Subcutaneous abdominal adipose tissue (tissue), 5 donors: Measurements from ENCODE around the gene COA1.
"Not testable (repeated sequence)": the region's sequence is repeated elsewhere in the genome, so short reads cannot be mapped to it uniquely, and the experiment has no call there.

Experiments used
- H3K27ac ChIP-seq: one replicate; pipeline ENCODE4 v1.7.0; 2013; ENCODE audit warnings: low read depth, mild to moderate bottlenecking, inconsistent platforms, low read length, moderate library complexity
- H3K27me3 ChIP-seq, 5 donors: one replicate each; pipeline ENCODE4 v1.7.0; 2013; ENCODE audit warnings: low read length in 5 of 5, inconsistent platforms in 1 of 5; ENCODE audit not compliant: control insufficient read depth in 5 of 5, insufficient read depth in 4 of 5
- H3K36me3 ChIP-seq, 5 donors: one replicate each; pipeline ENCODE4 v1.7.0; 2013; ENCODE audit warnings: low read length in 5 of 5; ENCODE audit not compliant: control insufficient read depth in 5 of 5, insufficient read depth in 5 of 5
- H3K4me1 ChIP-seq, 5 donors: one replicate each; pipeline ENCODE4 v1.7.0; 2013; ENCODE audit warnings: low read length in 5 of 5, mild to moderate bottlenecking in 3 of 5, moderate library complexity in 1 of 5; ENCODE audit not compliant: control insufficient read depth in 5 of 5, insufficient read depth in 5 of 5
- H3K4me3 ChIP-seq, 5 donors: one replicate each; pipeline ENCODE4 v1.7.0; 2013; ENCODE audit warnings: low read length in 5 of 5, low read depth in 1 of 5
- H3K9ac ChIP-seq, 5 donors: one replicate each; pipeline ENCODE4 v1.7.0; 2013; ENCODE audit warnings: low read length in 5 of 5, mild to moderate bottlenecking in 4 of 5, moderate library complexity in 3 of 5
- H3K9me3 ChIP-seq, 5 donors: one replicate each; pipeline ENCODE4 v1.7.0; 2013; ENCODE audit warnings: low read length in 5 of 5; ENCODE audit not compliant: control insufficient read depth in 5 of 5
- donor health status: healthy.
- donor health status: healthy.
- donor health status: healthy.
- donor health status: healthy.
- donor health status: healthy.

Gene COA1

DNA sequence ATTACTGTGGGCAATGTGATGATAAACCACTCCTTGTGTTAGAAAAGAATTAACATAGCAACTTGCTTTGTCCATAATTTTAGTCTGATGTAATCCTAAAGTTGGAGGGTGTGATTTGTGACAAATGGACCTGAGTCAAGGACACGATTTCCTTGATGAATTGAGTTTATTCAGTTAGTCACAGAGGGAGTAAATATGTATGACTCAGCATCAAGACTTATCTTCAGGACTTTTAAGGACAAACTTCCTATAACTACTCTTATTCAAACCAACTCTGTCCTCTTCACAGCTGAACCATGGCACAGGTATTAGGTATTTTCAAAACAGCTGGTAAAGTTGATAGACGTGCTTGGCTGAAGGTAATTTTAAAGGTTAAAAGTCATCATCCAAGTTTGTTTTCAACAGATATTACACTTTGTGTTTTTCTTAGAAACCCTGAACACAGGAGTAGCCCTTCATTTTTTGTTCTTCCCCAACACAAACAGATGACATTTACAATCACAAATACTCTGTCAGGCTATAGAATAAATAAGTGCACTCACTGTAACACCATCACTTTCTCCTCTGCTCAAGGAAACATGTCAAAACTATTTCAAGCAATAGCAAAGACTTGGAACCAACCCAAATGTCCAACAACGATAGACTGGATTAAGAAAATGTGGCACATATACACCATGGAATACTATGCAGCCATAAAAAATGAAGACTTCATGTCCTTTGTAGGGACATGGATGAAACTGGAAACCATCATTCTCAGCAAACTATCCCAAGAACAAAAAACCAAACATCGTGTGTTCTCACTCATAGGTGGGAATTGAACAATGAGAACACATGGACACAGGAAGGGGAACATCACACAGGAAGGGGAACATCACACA, 54.5 kb downstream of the COA1 start:
- peaks cover 0 to 4% (median 2%) of the 10 kb centered on the region in 5 donors for H3K4me1 ChIP-seq
- no peaks in the 10 kb centered on the region for H3K27me3 ChIP-seq

DNA sequence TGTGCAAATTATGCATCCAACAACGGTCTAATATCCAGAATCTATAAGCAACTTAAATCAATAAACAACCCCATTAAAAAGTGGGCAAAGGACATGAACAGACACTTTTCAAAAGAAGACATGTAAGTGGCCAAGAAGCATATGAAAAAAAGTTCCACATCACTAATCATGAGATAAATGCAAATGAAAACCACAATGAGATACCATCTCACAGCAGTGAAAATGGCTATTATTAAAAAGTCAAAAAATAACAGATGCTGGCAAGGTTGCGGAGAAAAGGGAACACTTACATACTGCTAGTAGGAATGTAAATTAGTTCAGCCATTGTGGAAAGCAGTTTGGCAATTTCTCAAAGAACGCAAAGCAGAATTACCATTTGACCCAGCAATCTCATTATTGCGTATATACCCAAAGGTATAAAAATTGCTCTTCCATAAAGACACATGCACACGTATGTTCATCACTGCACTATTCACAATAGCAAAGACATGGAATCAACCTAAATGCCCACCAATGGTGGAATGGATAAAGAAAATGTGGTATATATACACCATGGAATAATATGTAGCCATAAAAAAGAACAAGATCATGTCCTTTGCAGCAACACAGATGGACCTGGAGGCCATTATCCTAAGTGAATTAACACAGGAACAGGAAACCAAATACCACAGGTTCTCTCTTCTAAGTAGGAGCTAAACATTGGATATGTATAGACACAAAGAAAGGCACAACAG, 55.9 kb downstream of the COA1 start:
- not testable (repeated sequence) for H3K4me1 ChIP-seq, H3K27me3 ChIP-seq, H3K4me3 ChIP-seq, H3K9me3 ChIP-seq, H3K9ac ChIP-seq, H3K36me3 ChIP-seq, H3K27ac ChIP-seq

More for the DNA sequence above, 54.5 kb downstream of the COA1 start:
- Histone ChIP-seq H3K36me3 (no peaks in the 10 kb centered on the region), H3K4me3 (no peak overlapping the region), H3K9ac (no peak overlapping the region), H3K9me3 (no peaks in the 10 kb centered on the region), H3K27ac (no peak overlapping the region)

DNA sequence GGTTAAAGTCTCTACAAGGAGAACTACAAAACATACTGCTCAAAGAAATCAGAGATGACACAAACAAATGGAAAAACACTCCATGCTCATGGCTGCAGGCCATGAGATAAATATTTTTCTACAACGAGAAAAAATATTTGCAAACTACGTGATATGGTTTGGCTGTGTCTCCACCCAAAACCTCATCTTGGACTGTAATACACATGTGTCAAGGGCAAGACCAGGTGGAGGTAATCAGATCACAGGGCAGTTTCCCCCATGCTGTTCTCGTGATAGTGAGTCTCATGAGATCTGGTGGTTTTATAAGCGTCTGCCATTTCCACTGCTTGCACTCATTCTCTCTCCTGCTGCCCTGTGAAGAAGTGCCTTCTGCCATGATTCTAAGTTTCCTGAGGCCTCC, 57.8 kb downstream of the COA1 start:
- Histone ChIP-seq H3K9ac (no peak overlapping the region), H3K4me3 (no peak overlapping the region), H3K27me3 (no peaks in the 10 kb centered on the region), H3K36me3 (no peaks in the 10 kb centered on the region), H3K9me3 (no peaks in the 10 kb centered on the region), H3K27ac (no peak overlapping the region), H3K4me1 (no peaks in the 10 kb centered on the region)

- Histone ChIP-seq H3K27me3 (no peaks in the 10 kb centered on the region), H3K9ac (no peak overlapping the region), H3K36me3 (no peaks in the 10 kb centered on the region), H3K4me3 (no peak overlapping the region), H3K4me1 (no peaks in the 10 kb centered on the region), H3K27ac (no peak overlapping the region), H3K9me3 (no peaks in the 10 kb centered on the region)
Measured at GRCh38 chr7:43669286-43670081, 59.8 kb downstream of the COA1 start.

DNA sequence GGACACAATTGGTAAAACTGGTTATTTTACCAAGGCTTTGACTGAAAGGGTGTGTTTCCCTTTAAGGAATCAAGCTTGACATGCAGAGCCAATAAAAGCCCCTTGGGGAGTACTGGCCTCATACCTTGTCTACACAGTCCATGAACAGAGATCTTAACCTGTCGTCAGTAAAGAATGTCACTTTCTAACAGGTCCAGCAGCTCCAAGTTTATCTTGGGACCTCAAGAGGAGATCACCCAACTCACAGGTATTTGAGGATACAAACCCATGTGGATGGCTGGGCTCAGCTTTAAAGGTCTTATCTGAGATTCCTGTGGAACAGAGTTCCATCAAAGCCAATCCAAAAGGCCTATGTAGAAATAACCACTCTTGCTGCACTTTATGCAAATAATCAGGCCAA, 61.3 kb downstream of the COA1 start:
- no peaks in the 10 kb centered on the region for H3K27me3 ChIP-seq
- H3K9ac ChIP-seq = no peak overlapping the region
- no peaks in the 10 kb centered on the region for H3K9me3 ChIP-seq
- no peak overlapping the region for H3K27ac ChIP-seq
- no peaks in the 10 kb centered on the region for H3K36me3 ChIP-seq
- H3K4me3 ChIP-seq = no peak overlapping the region
- no peaks in the 10 kb centered on the region for H3K4me1 ChIP-seq

DNA sequence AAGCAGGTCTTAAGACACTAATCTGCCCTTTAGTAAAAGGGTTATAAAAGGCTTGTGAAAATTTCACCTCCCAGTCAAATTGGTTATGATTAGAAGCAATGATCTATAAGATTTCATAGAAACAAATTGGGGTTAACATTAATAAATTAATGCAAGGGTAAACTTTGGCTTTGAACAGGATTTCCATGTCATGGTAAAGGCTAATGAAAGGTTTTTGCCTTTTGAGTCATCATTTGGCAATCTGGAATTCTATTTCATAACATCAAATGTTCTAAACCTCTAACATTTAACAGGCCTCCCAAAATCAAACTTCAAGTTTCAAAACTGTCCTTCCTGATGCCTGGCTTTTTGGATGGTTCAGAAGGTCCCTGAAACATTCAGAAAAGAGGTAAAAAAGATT, 62.4 kb downstream of the COA1 start:
- H3K27me3 ChIP-seq = no peaks in the 10 kb centered on the region
- H3K4me3 ChIP-seq = no peak overlapping the region
- no peaks in the 10 kb centered on the region for H3K4me1 ChIP-seq
- no peak overlapping the region for H3K27ac ChIP-seq
- no peak overlapping the region for H3K9ac ChIP-seq
- H3K36me3 ChIP-seq = peaks cover 0 to 4% (median 0%) of the 10 kb centered on the region in 5 donors
- H3K9me3 ChIP-seq = no peaks in the 10 kb centered on the region

DNA sequence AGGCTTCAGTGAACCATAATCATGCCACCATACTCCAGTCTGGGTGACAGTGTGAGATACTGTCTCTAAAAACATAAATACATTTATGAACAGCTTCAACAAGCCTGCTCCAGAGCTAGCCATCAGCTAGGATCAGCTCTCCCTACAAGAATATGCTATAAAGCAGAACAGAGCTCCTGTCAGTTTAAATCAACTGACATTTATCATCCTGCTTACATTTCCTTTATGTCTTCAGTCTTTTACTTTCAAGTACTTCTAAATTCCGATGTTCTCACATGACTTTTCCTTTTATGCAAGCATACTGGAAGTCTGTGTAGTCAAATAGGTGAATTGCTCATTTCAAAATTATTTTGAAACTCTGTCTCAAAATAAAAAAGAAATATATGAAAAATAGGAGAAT, 64.6 kb downstream of the COA1 start:
- no peak overlapping the region for H3K9ac ChIP-seq
- H3K4me3 ChIP-seq = no peak overlapping the region
- no peaks in the 10 kb centered on the region for H3K27me3 ChIP-seq
- H3K36me3 ChIP-seq = peaks cover 0 to 4% (median 0%) of the 10 kb centered on the region in 5 donors
- H3K4me1 ChIP-seq = no peaks in the 10 kb centered on the region
- no peaks in the 10 kb centered on the region for H3K9me3 ChIP-seq
- no peak overlapping the region for H3K27ac ChIP-seq

GRCh38 chr7:43660141-43660540, 69.2 kb downstream of the COA1 start:
- Histone ChIP-seq H3K36me3 (peaks cover 0 to 12% (median 0%) of the 10 kb centered on the region in 5 donors), H3K27me3 (no peaks in the 10 kb centered on the region), H3K27ac (no peak overlapping the region), H3K9me3 (no peaks in the 10 kb centered on the region), H3K9ac (no peak overlapping the region), H3K4me3 (no peak overlapping the region), H3K4me1 (no peaks in the 10 kb centered on the region)

DNA sequence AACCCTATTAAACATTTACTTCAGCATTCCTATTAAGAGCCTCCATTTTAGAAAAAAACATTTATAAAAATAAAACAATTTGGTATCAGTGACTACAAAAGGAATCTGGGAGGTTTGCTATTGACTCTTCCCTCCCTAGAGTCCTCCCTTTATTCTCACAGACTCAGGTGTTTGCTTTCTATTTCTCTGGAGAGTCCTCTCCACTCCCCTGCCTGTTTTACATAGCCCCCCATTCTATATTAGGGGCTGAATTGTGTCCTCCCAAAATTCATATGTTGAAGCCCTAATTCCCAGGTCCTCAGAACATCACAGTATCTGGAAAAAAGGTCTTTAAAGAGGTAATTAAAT, 69.8 kb downstream of the COA1 start:
- Histone ChIP-seq H3K27me3 (no peaks in the 10 kb centered on the region), H3K36me3 (peaks cover 0 to 12% (median 0%) of the 10 kb centered on the region in 5 donors), H3K9me3 (no peaks in the 10 kb centered on the region), H3K9ac (no peak overlapping the region), H3K4me3 (no peak overlapping the region), H3K27ac (no peak overlapping the region), H3K4me1 (no peaks in the 10 kb centered on the region)
